ENCODE measurements around the gene AFF4.

The AFF4 gene

DNA sequence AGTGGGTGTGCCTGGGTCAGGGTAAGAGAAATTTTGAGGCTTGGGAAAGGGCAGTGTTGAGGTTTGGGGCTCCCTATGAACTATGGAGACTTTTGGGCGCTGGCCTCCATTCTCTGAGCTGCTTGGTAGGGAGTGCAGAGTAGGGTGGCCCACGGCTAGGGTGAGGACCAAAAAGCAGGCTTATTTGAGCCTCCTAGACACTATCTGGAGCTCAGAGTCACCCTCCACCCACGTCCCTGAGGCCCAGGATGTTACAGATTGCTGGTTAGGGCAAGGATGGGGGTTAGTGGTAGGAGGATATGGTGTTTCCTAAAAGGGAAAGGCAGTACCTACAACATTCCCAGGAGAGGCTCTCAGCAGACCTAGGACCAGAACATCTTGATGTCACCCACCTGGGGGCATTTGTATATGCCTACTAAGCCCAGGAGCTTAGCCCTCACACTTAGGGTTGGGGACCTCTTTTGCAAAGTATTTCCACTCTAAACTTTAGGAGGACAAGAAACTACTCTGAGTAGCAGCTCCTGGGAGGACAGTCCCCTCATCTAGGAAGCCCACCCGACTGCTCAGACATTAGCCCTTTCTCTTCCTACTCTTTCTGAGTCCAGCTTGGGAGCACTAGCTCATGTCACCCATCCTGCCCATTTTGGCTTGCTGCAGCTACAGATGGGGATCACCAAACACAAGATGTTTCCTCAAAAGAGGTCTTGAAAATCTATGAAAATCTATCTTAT lies 135.3 kb downstream of the AFF4 start:
- no peak for DNase-seq (ENCODE audit: low spot score)

DNA sequence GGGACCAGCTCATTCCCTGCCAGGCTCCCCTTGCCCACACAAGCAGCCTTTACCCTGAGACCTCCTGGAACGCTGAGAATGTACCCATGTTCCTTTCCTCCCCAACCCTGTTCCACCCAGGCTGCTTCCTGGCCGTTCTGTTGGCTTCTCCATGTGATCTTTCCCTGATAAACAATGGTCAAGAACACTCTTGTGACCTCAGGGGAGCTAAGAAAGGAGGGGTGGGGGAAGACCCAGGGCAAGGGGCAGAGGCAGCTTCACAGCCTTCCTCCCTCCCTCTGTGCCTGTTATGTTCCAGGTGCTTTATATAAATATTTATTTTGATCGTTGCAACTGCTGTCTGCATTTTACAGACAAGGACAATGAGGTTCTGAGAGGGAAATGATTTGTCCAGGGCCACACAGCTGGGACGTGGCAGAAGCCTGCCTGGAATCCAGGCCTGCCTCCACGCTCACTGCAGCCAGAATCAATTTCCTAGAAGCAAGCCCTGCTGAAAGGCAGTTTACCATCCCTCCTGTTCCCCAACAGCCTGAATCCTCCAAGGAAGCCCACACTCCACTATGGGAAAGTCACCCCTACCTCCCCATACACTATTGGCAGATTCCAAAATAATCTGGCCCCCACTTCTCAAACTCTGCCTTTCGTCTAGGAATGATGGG lies 136.9 kb downstream of the AFF4 start:
- no peak for DNase-seq (ENCODE audit: low spot score)

DNA sequence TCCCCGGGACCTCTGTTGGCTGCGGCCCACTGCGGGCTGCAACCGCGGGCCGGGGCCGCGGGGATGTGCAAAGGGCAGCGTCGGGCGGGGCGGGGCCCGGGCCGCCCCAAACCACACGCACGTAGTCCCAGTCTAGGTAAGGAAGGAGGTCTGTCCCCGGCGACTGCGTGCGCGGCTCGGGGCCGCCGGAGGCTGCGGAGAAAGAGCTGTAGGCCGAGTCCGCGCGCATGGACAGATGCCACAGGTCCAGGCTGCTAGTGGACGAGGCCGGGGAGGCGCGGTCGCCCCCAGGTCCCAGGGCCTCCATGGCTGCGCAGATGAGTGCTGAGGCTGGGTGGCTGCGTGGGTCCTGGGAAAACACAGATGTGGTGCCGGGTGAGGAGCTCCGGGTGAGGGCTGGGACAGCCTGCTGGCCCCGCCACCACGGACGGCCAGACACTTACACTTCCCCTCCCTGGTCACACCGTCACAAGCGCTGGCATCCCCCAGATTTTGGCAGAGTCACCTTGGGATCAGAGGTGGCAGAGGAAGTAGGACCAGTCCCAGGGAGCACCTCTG lies 137.5 kb downstream of the AFF4 start:
- no peak for DNase-seq (ENCODE audit: low spot score)
